Caco-2 (cell line): ENCODE measurements around the gene KIAA1958. TPM values are rescaled to one million over a fixed set of nuclear protein-coding genes. Genes with fewer than 3 reads are reported as not detected.

Experiments
- BruUV-seq: library from RNA; stranded (reverse); fragments of 400-500 nt; replicated peaks from 2 replicates; lab custom pipeline; 2021; lab: Mats Ljungman, UMichigan
- CTCF ChIA-PET: fragments of 300-600 bp; sonication (Branson Sonifier 250); formaldehyde crosslinking; loops from one replicate; lab custom pipeline; 2022; ENCODE audit warnings: antibody characterized with exemption; lab: Charles Lee
- POLR2A ChIA-PET: fragments of 300-600 bp; sonication (Branson Sonifier 250); formaldehyde crosslinking; loops from one replicate; lab custom pipeline; 2022; ENCODE audit warnings: antibody characterized with exemption; lab: Charles Lee
- DNase-seq, 2 experiments: peaks; one replicate each; pipeline versions ENCODE4 v3.0.0 to v3.0.0-alpha.2; 2020 to 2022
- H3K27me3 ChIP-seq: replicated peaks from 2 replicates; pipeline ENCODE4 v1.6.0; 2011; ENCODE audit warnings: low read length; ENCODE audit not compliant: control insufficient read depth, insufficient read depth
- H3K36me3 ChIP-seq: 2 replicates; pipeline ENCODE4 v1.5.1; 2011; ENCODE audit warnings: low read length; ENCODE audit not compliant: control insufficient read depth, insufficient read depth
- H3K4me1 ChIP-seq: fragments of 250-450 bp; sonication (Bioruptor Pico); 2 replicates; pipeline ENCODE4 v1.5.1; 2020; ENCODE audit warnings: mild to moderate bottlenecking
- H3K4me3 ChIP-seq: 2 replicates; pipeline ENCODE4 v1.5.1; 2011; ENCODE audit warnings: low read depth, mild to moderate bottlenecking, control low read depth, low read length
- H3K9me3 ChIP-seq: fragments of 250-450 bp; sonication (Bioruptor Pico); 2 replicates; pipeline ENCODE4 v1.5.1; 2020; ENCODE audit warnings: mild to moderate bottlenecking, moderate library complexity
- H3K27ac Mint-ChIP-seq: one replicate; pipeline ENCODE4 v1.8.0; 2022; ENCODE audit warnings: mixed read lengths; ENCODE audit not compliant: unreplicated experiment
- H3K27me3 Mint-ChIP-seq: one replicate; pipeline ENCODE4 v1.8.0; 2022; ENCODE audit warnings: mixed read lengths; ENCODE audit not compliant: insufficient read depth, unreplicated experiment
- H3K36me3 Mint-ChIP-seq: one replicate; pipeline ENCODE4 v1.8.0; 2022; ENCODE audit warnings: mild to moderate bottlenecking, mixed read lengths; ENCODE audit not compliant: insufficient read depth, unreplicated experiment
- H3K4me1 Mint-ChIP-seq: one replicate; pipeline ENCODE4 v1.8.0; 2022; ENCODE audit warnings: low read depth, mixed read lengths; ENCODE audit not compliant: unreplicated experiment
- H3K4me3 Mint-ChIP-seq: one replicate; pipeline ENCODE4 v1.8.0; 2022; ENCODE audit warnings: mild to moderate bottlenecking, moderate library complexity, mixed read lengths; ENCODE audit not compliant: unreplicated experiment
- H3K9me3 Mint-ChIP-seq: one replicate; pipeline ENCODE4 v1.8.0; 2022; ENCODE audit warnings: mixed read lengths; ENCODE audit not compliant: unreplicated experiment
- intact Hi-C: fragments of 100-400 bp; cut with micrococcal nuclease; formaldehyde crosslinking; loops from one replicate; pipeline ENCODE4 v1.10.0; 2022; ENCODE audit not compliant: unreplicated experiment
- total RNA-seq: library from RNA; stranded (reverse); gene quantifications from 2 replicates; pipeline ENCODE4 v1.2.3, GENCODE V29; 2022
- TF ChIP-seq, protein P1 (sequence below), 2 experiments: fragments of 200-600 bp in 1 of 2; IDR thresholded peaks; 1 replicate in 1 of 2; 2 replicates in 1 of 2; pipeline versions ENCODE4 v1.5.1 to v1.8.0; 2011 to 2022; ENCODE audit warnings: antibody characterized with exemption in 1 of 2, control low read depth in 1 of 2, inconsistent platforms in 1 of 2, low read depth in 1 of 2, low read length in 1 of 2, mild to moderate bottlenecking in 1 of 2, moderate library complexity in 1 of 2; ENCODE audit not compliant: insufficient read depth in 1 of 2, severe bottlenecking in 1 of 2, unreplicated experiment in 1 of 2

The KIAA1958 gene
- total RNA-seq, 1 experiment from 2014 or later: 20.0 TPM

GRCh38 chr9:112487799-112488340 lies 1.2 kb downstream of the KIAA1958 start:
- Mint-ChIP-seq H3K4me3 (peak overlapping the region; percentile 99), H3K27ac (peak overlapping the region; percentile 56), H3K27me3 (no peaks in the 10 kb centered on the region), H3K9me3 (peaks cover 9% of the 10 kb centered on the region), H3K36me3 (peaks cover 22% of the 10 kb centered on the region), H3K4me1 (peaks cover 33% of the 10 kb centered on the region)
- no peak for DNase-seq
- Histone ChIP-seq H3K27me3 (no peaks in the 10 kb centered on the region), H3K4me1 (peaks cover 25% of the 10 kb centered on the region), H3K4me3 (peak overlapping the region; percentile 64), H3K36me3 (no peaks in the 10 kb centered on the region), H3K9me3 (0 out of 2 replicates have a peak, but pooled peaks cover 3% of the 10 kb centered on the region)
- ChIA-PET POLR2A (interaction anchor here (1.1 kb wide), 1 partner anchor 109 kb away, joined by 6 read pairs; no protein-coding TSS in a partner anchor), CTCF (no interaction called here)
- TSS peak; percentile 36 for BruUV-seq
- intact Hi-C loops: loop anchor here (2.0 to 5.0 kb wide), 2 partner anchors 179 to 223 kb away; no protein-coding TSS in a partner anchor
- TF ChIP-seq, protein P1, sequence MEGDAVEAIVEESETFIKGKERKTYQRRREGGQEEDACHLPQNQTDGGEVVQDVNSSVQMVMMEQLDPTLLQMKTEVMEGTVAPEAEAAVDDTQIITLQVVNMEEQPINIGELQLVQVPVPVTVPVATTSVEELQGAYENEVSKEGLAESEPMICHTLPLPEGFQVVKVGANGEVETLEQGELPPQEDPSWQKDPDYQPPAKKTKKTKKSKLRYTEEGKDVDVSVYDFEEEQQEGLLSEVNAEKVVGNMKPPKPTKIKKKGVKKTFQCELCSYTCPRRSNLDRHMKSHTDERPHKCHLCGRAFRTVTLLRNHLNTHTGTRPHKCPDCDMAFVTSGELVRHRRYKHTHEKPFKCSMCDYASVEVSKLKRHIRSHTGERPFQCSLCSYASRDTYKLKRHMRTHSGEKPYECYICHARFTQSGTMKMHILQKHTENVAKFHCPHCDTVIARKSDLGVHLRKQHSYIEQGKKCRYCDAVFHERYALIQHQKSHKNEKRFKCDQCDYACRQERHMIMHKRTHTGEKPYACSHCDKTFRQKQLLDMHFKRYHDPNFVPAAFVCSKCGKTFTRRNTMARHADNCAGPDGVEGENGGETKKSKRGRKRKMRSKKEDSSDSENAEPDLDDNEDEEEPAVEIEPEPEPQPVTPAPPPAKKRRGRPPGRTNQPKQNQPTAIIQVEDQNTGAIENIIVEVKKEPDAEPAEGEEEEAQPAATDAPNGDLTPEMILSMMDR (IDR thresholded peaks at IDR 0.05; ENCODE audit: insufficient read depth in 1 of 2, low read depth in 1 of 2, low read length in 1 of 2, severe bottlenecking in 1 of 2, unreplicated experiment in 1 of 2): no peak

DNA sequence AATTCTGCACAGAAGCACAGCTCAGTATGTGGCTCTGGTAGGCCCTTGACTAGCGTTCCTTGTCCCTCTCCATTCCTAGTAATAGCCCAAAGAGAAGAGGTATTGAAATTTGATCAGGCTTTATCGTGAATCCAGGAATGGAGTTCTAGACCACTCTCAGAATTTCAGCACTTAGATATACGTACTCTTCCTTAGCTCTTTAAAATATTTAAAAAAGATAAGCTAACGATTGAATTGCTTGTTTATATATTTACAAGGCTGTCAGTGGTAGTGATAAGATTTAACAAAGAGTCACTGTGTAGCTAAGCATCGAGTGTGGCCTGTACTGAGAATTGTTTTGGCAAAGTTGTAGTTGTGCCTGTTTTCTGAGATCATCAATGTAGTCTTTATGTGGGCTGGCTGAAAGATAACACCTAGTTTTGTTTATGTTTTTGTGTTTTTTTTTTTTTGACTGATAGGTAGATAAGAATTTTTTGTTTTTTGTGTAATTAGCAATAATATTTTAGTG lies 2.5 kb downstream of the KIAA1958 start:
- peaks cover 25% of the 10 kb centered on the region for H3K4me1 ChIP-seq
- H3K27ac Mint-ChIP-seq: no peak overlapping the region
- DNase-seq: no peak
- no peaks in the 10 kb centered on the region for H3K27me3 ChIP-seq
- peaks cover 33% of the 10 kb centered on the region for H3K4me1 Mint-ChIP-seq
- CTCF ChIA-PET: interaction anchor here (0.6 kb wide), 1 partner anchor 109 kb away, joined by 3 read pairs; the partner anchor contains the start of gene HSDL2
- BruUV-seq: no TSS peak
- intact Hi-C loops: loop anchor here (5.0 kb wide), 1 partner anchor 178 kb away; no protein-coding TSS in a partner anchor
- no peaks in the 10 kb centered on the region for H3K27me3 Mint-ChIP-seq
- H3K4me3 ChIP-seq: no peak overlapping the region
- TF ChIP-seq, protein P1 (IDR thresholded peaks at IDR 0.05; ENCODE audit: insufficient read depth in 1 of 2, low read depth in 1 of 2, low read length in 1 of 2, severe bottlenecking in 1 of 2, unreplicated experiment in 1 of 2): no peak
- H3K9me3 ChIP-seq: peaks cover 10% of the 10 kb centered on the region
- peak overlapping the region; percentile 29 for H3K4me3 Mint-ChIP-seq
- H3K36me3 ChIP-seq: no peaks in the 10 kb centered on the region
- H3K36me3 Mint-ChIP-seq: peaks cover 34% of the 10 kb centered on the region
- H3K9me3 Mint-ChIP-seq: peaks cover 22% of the 10 kb centered on the region
- POLR2A ChIA-PET: interaction anchor here (0.7 to 1.1 kb wide), 2 partner anchors 9 to 110 kb away, joined by 6 read pairs; no protein-coding TSS in a partner anchor

DNA sequence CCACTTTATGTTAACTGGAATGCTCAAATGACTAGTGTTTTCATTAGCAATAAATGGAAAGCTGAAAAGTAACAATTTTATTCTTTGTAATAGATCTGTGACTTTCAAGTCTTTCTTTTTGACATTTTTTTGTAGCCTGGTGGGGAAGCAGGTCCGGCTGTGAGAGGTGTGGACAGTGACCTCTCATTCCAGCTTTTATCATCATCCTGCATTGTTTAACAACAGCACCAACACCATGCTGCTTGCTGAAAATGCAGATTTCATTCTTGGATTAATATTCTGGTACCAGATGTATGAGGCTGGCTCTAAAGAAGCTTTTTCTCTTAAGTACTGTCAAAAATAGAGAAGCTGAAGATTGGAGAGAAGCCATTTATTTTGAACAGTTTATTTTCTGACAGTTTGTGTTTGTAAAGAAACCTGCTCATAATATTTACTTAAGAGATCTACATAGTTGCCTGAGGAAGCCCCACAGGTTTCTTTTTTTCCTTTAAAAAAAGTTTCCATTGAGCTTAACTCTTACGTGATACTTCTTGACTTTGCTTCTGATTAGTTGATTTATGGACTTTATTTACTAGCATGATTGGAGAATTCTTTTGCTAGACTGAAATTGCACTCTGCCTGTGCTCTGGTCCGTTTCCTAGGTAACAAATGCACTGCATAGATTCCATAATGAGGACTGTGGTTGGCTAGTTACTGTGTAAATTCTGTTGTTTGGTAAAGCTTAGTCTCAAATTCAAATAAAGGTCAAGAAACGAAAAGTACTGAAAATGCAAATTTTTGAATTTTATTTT lies 3.4 kb downstream of the KIAA1958 start:
- H3K9me3 Mint-ChIP-seq: peaks cover 31% of the 10 kb centered on the region
- DNase-seq: peak in 1 of 2 experiments; percentile 15
- H3K4me3 ChIP-seq: no peak overlapping the region
- TF ChIP-seq, protein P1 (IDR thresholded peaks at IDR 0.05; ENCODE audit: insufficient read depth in 1 of 2, low read depth in 1 of 2, low read length in 1 of 2, severe bottlenecking in 1 of 2, unreplicated experiment in 1 of 2): no peak
- no peaks in the 10 kb centered on the region for H3K36me3 ChIP-seq
- peaks cover 25% of the 10 kb centered on the region for H3K4me1 ChIP-seq
- peaks cover 44% of the 10 kb centered on the region for H3K36me3 Mint-ChIP-seq
- H3K27ac Mint-ChIP-seq: peak overlapping the region; percentile 64
- H3K9me3 ChIP-seq: peaks cover 11% of the 10 kb centered on the region
- POLR2A ChIA-PET: no interaction called here
- peaks cover 31% of the 10 kb centered on the region for H3K4me1 Mint-ChIP-seq
- no peaks in the 10 kb centered on the region for H3K27me3 ChIP-seq
- CTCF ChIA-PET: no interaction called here
- BruUV-seq: no TSS peak
- no peak overlapping the region for H3K4me3 Mint-ChIP-seq
- H3K27me3 Mint-ChIP-seq: no peaks in the 10 kb centered on the region
- intact Hi-C loops: loop anchor here (5.0 kb wide), 1 partner anchor 177 kb away; no protein-coding TSS in a partner anchor
